Fibroblast of lung (primary cell): ENCODE results near the gene MRTO4.

ENCODE experiments used
- EZH2 ChIP-seq: IDR thresholded peaks from 2 replicates; pipeline ENCODE4 v1.5.1; 2012; ENCODE audit warnings: low read length, control low read depth, mild to moderate bottlenecking; ENCODE audit errors: missing control alignments
- TF ChIP-seq, protein P1 (sequence below), 2 donors: IDR thresholded peaks in 1 of 2; conservative IDR thresholded peaks in 1 of 2; 1 replicate in 1 of 2; 2 replicates in 1 of 2; pipeline ENCODE4 v1.5.1; 2011 to 2012; ENCODE audit warnings: low read length in 2 of 2, control low read depth in 1 of 2, inconsistent platforms in 1 of 2, low read depth in 1 of 2, mild to moderate bottlenecking in 1 of 2

DNA sequence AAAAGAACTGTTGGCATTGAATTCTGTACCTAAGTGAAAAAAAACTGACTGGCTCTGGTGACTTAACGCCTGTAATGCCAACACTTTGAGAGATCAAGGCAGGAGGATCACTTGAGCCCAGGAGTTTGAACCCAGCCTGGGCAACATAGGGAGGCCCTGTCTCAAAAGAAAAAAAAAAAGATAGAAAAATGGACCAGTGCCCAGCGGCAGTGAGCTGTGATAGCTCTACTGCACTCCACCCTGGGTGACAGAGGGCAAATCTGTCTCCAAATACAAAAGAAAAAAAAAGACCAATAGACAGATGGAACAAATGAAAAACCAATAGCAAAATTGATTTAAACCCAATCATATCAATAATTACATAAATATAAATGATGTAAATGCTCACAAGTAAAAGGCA, 37.6 kb downstream of the MRTO4 start:
- TF ChIP-seq, protein P1, sequence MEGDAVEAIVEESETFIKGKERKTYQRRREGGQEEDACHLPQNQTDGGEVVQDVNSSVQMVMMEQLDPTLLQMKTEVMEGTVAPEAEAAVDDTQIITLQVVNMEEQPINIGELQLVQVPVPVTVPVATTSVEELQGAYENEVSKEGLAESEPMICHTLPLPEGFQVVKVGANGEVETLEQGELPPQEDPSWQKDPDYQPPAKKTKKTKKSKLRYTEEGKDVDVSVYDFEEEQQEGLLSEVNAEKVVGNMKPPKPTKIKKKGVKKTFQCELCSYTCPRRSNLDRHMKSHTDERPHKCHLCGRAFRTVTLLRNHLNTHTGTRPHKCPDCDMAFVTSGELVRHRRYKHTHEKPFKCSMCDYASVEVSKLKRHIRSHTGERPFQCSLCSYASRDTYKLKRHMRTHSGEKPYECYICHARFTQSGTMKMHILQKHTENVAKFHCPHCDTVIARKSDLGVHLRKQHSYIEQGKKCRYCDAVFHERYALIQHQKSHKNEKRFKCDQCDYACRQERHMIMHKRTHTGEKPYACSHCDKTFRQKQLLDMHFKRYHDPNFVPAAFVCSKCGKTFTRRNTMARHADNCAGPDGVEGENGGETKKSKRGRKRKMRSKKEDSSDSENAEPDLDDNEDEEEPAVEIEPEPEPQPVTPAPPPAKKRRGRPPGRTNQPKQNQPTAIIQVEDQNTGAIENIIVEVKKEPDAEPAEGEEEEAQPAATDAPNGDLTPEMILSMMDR (conservative IDR thresholded peaks at IDR 0.05 in 1 of 2, IDR thresholded peaks at IDR 0.05 in 1 of 2; ENCODE audit: low read depth in 1 of 2, low read length in 2 of 2), result no peak
- TF ChIP-seq EZH2, result no peak
